Heart left ventricle (tissue), 13 donors: ENCODE measurements around the gene KCNIP3.

ENCODE experiments used
- POLR2A ChIP-seq, 2 donors: fragments of 450-650 bp; IDR thresholded peaks; one replicate each; pipeline ENCODE4 v1.6.1; 2017; ENCODE audit warnings: antibody characterized with exemption in 2 of 2, mild to moderate bottlenecking in 2 of 2, moderate library complexity in 2 of 2
- TF ChIP-seq, protein P1 (sequence below), 12 donors: fragments of 200-600 bp; sonication (generic) in 4 of 12; IDR thresholded peaks; one replicate each; pipeline versions ENCODE4 v1.5.0 to v1.8.0; 2018 to 2022; ENCODE audit warnings: antibody characterized with exemption in 12 of 12, mild to moderate bottlenecking in 5 of 12
- donor health status: ischemic (EF 13 %, LVEDD 7.1; RV severe dilation, severe dysfunction).
- donor health status: DM: no; HTN: yes; CAD: no.
- donor health status: DM: no; HTN: no; CAD: no.
- donor health status: ischemic (EF 25% LVEDD 6.9; RV normal size, moderate dysfunction).
- donor health status: ischemic (EF 25% LVEDD 5.7; RV mildly dilated, moderate dysfunction).
- donor health status: ischemic (EF 35%, LVEDD 5.7; RV mildly dilated, moderate dysfunction).
- donor health status: nonischemic (EF 11% LVEDD 7.7; RV severe dilation, severe dysfunction).
- donor health status: DM: yes; HTN: yes; CAD: no.
- donor health status: PGD.
- donor health status: ischemic (EF 29% LVEDD 5.4; RV normal size, mild dysfunction).
- donor health status: nonischemic (EF 23%, LVEDD 6.1; RV moderate dilation, normal function).

DNA sequence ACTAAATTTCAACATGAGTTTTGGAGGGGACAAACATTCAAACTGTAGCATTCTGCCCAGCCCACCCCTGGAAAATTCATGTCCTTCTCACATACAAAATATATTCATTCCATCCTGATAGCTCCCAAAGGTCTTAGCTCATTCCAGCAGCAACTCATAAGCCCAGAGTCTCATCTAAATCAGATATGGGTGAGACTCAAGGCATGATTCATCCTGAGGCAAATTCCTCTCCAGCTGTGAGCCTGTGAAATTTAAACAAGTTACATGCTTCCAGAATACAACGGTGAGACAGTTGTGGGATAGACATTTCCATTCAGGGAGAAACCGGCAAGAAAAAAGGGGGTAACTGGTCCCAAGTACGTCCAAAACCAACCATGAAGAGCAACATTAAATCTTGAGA, 61.9 kb downstream of the KCNIP3 start:
- TF ChIP-seq POLR2A (IDR thresholded peaks at IDR 0.05): no peak
- TF ChIP-seq, protein P1, sequence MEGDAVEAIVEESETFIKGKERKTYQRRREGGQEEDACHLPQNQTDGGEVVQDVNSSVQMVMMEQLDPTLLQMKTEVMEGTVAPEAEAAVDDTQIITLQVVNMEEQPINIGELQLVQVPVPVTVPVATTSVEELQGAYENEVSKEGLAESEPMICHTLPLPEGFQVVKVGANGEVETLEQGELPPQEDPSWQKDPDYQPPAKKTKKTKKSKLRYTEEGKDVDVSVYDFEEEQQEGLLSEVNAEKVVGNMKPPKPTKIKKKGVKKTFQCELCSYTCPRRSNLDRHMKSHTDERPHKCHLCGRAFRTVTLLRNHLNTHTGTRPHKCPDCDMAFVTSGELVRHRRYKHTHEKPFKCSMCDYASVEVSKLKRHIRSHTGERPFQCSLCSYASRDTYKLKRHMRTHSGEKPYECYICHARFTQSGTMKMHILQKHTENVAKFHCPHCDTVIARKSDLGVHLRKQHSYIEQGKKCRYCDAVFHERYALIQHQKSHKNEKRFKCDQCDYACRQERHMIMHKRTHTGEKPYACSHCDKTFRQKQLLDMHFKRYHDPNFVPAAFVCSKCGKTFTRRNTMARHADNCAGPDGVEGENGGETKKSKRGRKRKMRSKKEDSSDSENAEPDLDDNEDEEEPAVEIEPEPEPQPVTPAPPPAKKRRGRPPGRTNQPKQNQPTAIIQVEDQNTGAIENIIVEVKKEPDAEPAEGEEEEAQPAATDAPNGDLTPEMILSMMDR (IDR thresholded peaks at IDR 0.05): no peak
